ENCODE measurements around the gene ANKLE2.
A peak's percentile ranks its signal among the peaks of the same experiment; 100 is the strongest.
"Not testable (repeated sequence)": the region's sequence is repeated elsewhere in the genome, so short reads cannot be mapped to it uniquely, and the experiment has no call there.

Gene ANKLE2

GRCh38 chr12:132753670-132754069, 8.0 kb downstream of the ANKLE2 start:
- H3K4me3 ChIP-seq, H3K27ac ChIP-seq: not testable (repeated sequence)

GRCh38 chr12:132748319-132748718, 13.3 kb downstream of the ANKLE2 start:
- no peak overlapping the region for H3K4me3 ChIP-seq
- H3K27ac ChIP-seq = no peak overlapping the region

- peak overlapping the region in 1 of 21 experiments; percentile 60 for H3K27ac ChIP-seq
- no peak overlapping the region for H3K4me3 ChIP-seq
These were observed 13.7 kb downstream of the ANKLE2 start for GRCh38 chr12:132747896-132748295.

DNA sequence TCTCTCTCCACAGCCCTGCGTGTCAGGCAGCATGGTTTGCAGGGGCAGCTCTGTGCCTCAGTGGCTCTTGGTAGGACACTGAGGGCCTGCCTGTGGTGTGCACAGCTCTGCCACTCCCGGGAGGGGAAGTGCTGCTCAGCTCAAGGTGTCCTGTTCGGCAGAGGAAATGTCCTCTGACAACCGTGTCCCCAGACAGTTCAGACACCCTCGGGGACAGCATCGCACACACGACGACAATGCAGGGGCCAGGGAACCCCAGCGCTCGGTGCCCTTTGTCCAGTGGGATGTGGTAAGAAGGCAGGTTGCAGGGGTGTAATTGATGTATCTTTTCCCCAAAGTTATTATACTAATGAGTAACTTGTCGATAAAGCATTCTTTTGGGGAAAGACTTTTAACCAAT, 14.2 kb downstream of the ANKLE2 start:
- H3K4me3 ChIP-seq = no peak overlapping the region
- H3K27ac ChIP-seq = peak overlapping the region in 8 of 21 experiments; percentile 3 to 66 (median 38)

- Histone ChIP-seq H3K4me3 (no peak overlapping the region), H3K27ac (peak overlapping the region in 6 of 21 experiments; percentile 10 to 60 (median 22))
These were observed 15.0 kb downstream of the ANKLE2 start for GRCh38 chr12:132746613-132747012.

- Histone ChIP-seq H3K4me3 (no peak overlapping the region), H3K27ac (no peak overlapping the region)
These were observed 17.8 kb downstream of the ANKLE2 start for GRCh38 chr12:132743831-132744230.

DNA sequence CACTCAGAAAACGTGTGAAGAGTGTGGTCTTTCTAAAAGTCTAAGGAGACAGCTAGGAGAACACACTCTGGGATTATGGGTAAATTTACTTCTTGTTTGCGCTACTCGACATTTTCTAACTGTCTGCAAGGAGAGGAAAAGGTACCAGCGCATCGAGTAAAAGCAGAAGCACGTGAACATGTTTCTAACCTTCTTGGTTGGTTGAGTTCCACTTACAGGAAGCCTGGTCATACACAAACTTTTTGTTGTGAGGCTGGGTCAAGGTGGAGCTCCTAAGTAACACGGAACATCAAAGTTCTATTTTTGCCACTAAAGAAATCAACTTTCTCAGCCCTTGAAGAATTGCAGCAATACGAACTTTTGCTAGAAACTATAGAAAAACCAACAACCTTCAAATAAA, 20.0 kb downstream of the ANKLE2 start:
- Histone ChIP-seq H3K27ac (no peak overlapping the region), H3K4me3 (no peak overlapping the region)

GRCh38 chr12:132740652-132741051, 21.0 kb downstream of the ANKLE2 start:
- Histone ChIP-seq H3K4me3 (no peak overlapping the region), H3K27ac (no peak overlapping the region)

- H3K27ac ChIP-seq = no peak overlapping the region
- H3K4me3 ChIP-seq = no peak overlapping the region
These were observed 21.4 kb downstream of the ANKLE2 start for GRCh38 chr12:132740313-132740646.

- no peak overlapping the region for H3K4me3 ChIP-seq
- H3K27ac ChIP-seq = no peak overlapping the region
These were observed 21.9 kb downstream of the ANKLE2 start for GRCh38 chr12:132739600-132740312.

DNA sequence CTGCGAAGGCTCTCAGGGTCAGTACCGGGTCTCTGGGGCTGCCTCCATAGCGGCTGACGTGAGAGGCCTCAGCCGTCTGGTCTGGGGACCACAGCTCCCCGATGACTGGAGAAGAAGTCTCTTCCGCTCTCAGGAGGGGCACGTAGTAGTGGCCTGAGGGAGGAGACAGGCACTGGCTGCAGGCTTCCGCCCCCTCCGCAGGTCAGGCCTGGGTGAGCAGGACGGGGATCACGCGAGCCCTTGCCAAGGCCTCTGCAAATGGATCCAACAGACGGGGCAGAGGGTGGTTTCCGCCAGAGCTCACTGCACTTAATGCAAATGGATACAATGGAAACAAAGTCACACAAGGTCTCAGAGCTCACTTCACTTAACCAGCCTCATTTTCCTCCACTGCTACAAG, 24.7 kb downstream of the ANKLE2 start:
- no peak overlapping the region for H3K4me3 ChIP-seq
- H3K27ac ChIP-seq = no peak overlapping the region

DNA sequence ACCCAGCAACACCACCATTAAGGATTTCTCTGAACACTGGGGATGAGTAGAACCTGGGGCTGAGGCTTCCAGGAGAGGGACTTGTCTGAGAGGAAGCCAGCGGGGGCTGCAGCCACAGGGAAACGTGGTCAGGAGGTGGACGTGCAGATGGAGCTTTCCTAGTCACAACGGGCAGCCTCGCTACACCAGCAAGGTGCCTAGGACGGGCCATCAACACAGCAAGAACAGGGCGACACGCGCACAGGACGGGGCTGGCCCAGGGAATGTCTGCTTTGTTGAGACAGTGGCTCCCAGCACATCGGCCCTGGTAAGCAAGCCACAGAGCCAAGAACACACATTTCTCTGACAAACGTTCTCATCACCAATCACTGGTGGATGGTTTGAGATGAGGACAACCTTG, 25.3 kb downstream of the ANKLE2 start:
- H3K27ac ChIP-seq = no peak overlapping the region

DNA sequence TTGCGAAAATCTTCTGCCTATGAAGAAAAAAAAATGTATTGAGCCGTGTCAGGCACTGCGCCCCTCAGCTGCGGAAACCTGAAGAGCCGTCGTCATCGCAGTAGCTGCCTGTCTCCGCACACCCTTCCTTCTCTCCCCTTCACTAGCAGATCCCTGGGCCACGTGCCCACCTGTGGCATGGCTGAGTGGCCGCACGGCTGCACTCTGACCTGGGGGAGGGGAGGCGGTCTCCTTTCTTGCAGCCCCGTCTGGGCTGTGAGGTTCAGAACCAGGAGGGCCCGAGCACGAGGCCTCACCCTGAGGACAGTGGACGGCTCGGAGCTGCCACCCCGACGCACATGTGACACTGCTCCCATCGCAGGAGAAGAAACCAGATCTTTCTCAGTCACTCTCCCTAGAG, 26.1 kb downstream of the ANKLE2 start:
- H3K27ac ChIP-seq = no peak overlapping the region

More for the DNA sequence above, 25.3 kb downstream of the ANKLE2 start:
- no peak overlapping the region for H3K4me3 ChIP-seq

GRCh38 chr12:132734206-132734605, 27.4 kb downstream of the ANKLE2 start:
- no peak overlapping the region for H3K4me3 ChIP-seq
- no peak overlapping the region for H3K27ac ChIP-seq

More for the DNA sequence above, 26.1 kb downstream of the ANKLE2 start:
- no peak overlapping the region for H3K4me3 ChIP-seq

DNA sequence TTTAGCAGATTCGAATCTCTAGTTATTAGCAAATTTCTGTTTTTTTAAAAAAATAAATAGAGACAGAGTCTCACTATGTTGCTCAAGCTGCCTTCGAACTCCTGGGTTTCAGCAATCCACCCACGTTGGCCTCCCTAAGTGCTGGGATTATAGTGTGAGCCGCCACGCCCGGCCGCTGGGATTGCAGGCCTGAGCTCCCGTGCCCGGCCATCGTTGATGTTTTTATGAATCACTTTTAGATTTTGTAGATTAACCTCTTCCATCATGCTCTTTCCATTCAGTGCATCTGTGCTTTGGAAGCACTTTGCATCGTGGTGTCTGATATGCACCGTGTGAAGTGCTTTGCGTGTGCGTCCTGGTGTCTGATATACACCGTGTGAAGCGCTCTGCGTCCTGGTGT, 30.1 kb downstream of the ANKLE2 start:
- no peak overlapping the region for H3K4me3 ChIP-seq
- no peak overlapping the region for H3K27ac ChIP-seq

DNA sequence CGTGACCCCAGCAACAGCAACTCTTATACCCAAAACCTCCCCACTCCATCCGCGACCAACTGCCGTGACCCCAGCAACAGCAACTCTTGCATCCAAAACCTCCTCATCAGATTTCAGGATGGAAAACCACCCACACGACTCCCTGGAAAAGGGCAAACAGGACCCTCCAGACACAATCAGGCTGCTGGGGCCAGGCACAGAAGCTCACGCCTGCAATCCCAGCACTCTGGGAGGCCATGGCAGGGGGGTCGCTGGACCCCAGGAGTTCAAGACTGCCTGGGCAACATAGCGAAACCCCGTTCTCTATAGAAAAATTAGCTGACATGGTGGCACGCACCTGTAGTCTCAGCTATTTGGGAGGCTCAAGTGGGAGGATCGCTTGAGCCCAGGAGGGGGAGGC, 31.3 kb downstream of the ANKLE2 start:
- no peak overlapping the region for H3K27ac ChIP-seq
- no peak overlapping the region for H3K4me3 ChIP-seq

- Histone ChIP-seq H3K27ac (no peak overlapping the region), H3K4me3 (no peak overlapping the region)
These were observed 31.9 kb downstream of the ANKLE2 start for GRCh38 chr12:132729541-132730320.

- Histone ChIP-seq H3K4me3 (no peak overlapping the region), H3K27ac (no peak overlapping the region)
These were observed 33.1 kb downstream of the ANKLE2 start for GRCh38 chr12:132728502-132728901.

- H3K4me3 ChIP-seq = no peak overlapping the region
- H3K27ac ChIP-seq = no peak overlapping the region
These were observed 34.4 kb downstream of the ANKLE2 start for GRCh38 chr12:132727091-132727794.

GRCh38 chr12:132726386-132726785, 35.2 kb downstream of the ANKLE2 start:
- no peak overlapping the region for H3K4me3 ChIP-seq

More at GRCh38 chr12:132726386-132726785, 35.2 kb downstream of the ANKLE2 start:
- no peak overlapping the region for H3K27ac ChIP-seq
